ENCODE results near the gene RGS2. TPM values are rescaled to one million over a fixed set of nuclear protein-coding genes. Genes with fewer than 3 reads are reported as not detected.

The RGS2 gene
- total RNA-seq, 4 donors from 2014 or later: 1.2 to 14.6 (median 5.8) TPM

DNA sequence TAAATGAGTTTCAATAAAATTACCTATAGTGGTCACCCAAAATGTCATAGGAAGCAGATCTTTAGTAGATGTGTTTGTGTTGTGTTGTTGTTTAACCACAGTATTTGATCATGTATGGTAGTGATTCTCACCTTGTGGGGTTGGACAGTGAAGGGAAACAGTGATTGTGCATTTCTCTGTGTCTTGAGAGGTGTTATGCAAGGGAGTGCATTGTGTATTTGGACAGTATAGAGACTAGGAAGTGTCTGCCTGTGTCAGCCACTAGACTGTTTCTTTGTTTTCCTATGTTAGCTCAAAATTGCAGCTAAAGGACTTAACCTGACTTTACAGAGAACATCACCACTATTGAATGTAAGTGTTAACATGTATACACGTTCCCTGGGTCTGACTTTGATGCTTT, 6.0 kb downstream of the RGS2 start:
- H3K36me3 ChIP-seq: no peaks in the 10 kb centered on the region
- no peak overlapping the region for H3K27ac ChIP-seq
- no peak for TF ChIP-seq POLR2A (IDR thresholded peaks at IDR 0.05)
- no peak for TF ChIP-seq CTCF (IDR thresholded peaks at IDR 0.05 in 4 of 5, conservative IDR thresholded peaks at IDR 0.05 in 1 of 5)
- in situ Hi-C loops (cut with MboI; ENCODE audit: low sequenced_read_pairs in 4 of 4): loop anchor here in 3 of 4 donors (10.0 to 25.0 kb wide), 3 partner anchors 197 to 297 kb away; partner anchors contain the start of genes CDC73 (in 2 of the 3) and GLRX2 (in 2 of the 3)
- H3K4me3 ChIP-seq: no peak overlapping the region
- peaks cover 1 to 4% of the 10 kb centered on the region in 2 donors for H3K4me1 ChIP-seq
- ATAC-seq (no peak), DNase-seq (no peak)
- H3K9me3 ChIP-seq: no peaks in the 10 kb centered on the region
- intact Hi-C loops (cut with DNase I; ENCODE audit: low total_unique reads): no loop called here
- H3K27me3 ChIP-seq: no peaks in the 10 kb centered on the region

DNA sequence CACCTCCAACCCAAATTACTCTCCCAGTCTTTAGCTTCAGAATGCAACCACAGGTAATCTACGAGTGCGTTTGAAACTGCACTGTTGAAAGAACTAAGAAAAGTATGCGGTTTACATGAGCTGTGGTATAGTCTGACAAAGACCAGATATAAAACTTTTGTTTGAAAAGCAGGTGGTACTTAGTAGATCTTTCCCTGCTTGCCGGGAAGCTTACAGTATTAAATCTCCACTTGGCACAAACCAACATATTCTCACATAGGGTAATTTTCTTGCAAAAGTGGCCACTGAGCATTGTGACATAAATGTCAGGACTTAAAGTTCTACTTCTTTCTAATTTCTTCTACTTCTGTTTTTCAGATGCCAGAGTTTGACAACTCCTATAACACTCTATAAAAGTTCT, 8.4 kb downstream of the RGS2 start:
- Histone ChIP-seq H3K27me3 (no peaks in the 10 kb centered on the region), H3K27ac (no peak overlapping the region), H3K4me3 (no peak overlapping the region), H3K36me3 (no peaks in the 10 kb centered on the region), H3K9me3 (no peaks in the 10 kb centered on the region), H3K4me1 (no peaks in the 10 kb centered on the region)
- DNase-seq (no peak), ATAC-seq (no peak)
- in situ Hi-C loops (cut with MboI; ENCODE audit: low sequenced_read_pairs in 4 of 4): loop anchor here in 3 of 4 donors (10.0 to 25.0 kb wide), 3 partner anchors 195 to 295 kb away; partner anchors contain the start of genes CDC73 (in 2 of the 3) and GLRX2 (in 2 of the 3)
- intact Hi-C loops (cut with DNase I; ENCODE audit: low total_unique reads): no loop called here
- no peak for TF ChIP-seq POLR2A (IDR thresholded peaks at IDR 0.05)
- no peak for TF ChIP-seq CTCF (IDR thresholded peaks at IDR 0.05 in 4 of 5, conservative IDR thresholded peaks at IDR 0.05 in 1 of 5)

GRCh38 chr1:192821296-192821695, 12.5 kb downstream of the RGS2 start:
- no peaks in the 10 kb centered on the region for H3K36me3 ChIP-seq
- no peak for TF ChIP-seq POLR2A (IDR thresholded peaks at IDR 0.05)
- TF ChIP-seq CTCF (IDR thresholded peaks at IDR 0.05 in 4 of 5, conservative IDR thresholded peaks at IDR 0.05 in 1 of 5): no peak
- no peaks in the 10 kb centered on the region for H3K27me3 ChIP-seq
- no peak overlapping the region for H3K4me3 ChIP-seq
- no peak for ATAC-seq
- no peaks in the 10 kb centered on the region for H3K4me1 ChIP-seq
- H3K27ac ChIP-seq: no peak overlapping the region
- in situ Hi-C loops (cut with MboI; ENCODE audit: low sequenced_read_pairs in 4 of 4) (loop anchor here in 2 of 4 donors (25.0 kb wide), 2 partner anchors 191 to 291 kb away; partner anchors contain the start of genes CDC73 (in 2 of the 2) and GLRX2 (in 2 of the 2)), intact Hi-C loops (cut with DNase I; ENCODE audit: low total_unique reads) (no loop called here)
- no peaks in the 10 kb centered on the region for H3K9me3 ChIP-seq
- DNase-seq: no peak

GRCh38 chr1:192824511-192824910, 15.7 kb downstream of the RGS2 start:
- H3K9me3 ChIP-seq: no peaks in the 10 kb centered on the region
- in situ Hi-C loops (cut with MboI; ENCODE audit: low sequenced_read_pairs in 4 of 4): loop anchor here in 2 of 4 donors (25.0 kb wide), 2 partner anchors 188 to 288 kb away; partner anchors contain the start of genes CDC73 (in 2 of the 2) and GLRX2 (in 2 of the 2)
- ATAC-seq (no peak), DNase-seq (no peak)
- no peak overlapping the region for H3K4me3 ChIP-seq
- TF ChIP-seq CTCF (IDR thresholded peaks at IDR 0.05 in 4 of 5, conservative IDR thresholded peaks at IDR 0.05 in 1 of 5) (no peak), POLR2A (IDR thresholded peaks at IDR 0.05) (no peak)
- H3K4me1 ChIP-seq: no peaks in the 10 kb centered on the region
- H3K27me3 ChIP-seq: no peaks in the 10 kb centered on the region
- intact Hi-C loops (cut with DNase I; ENCODE audit: low total_unique reads): no loop called here
- H3K36me3 ChIP-seq: no peaks in the 10 kb centered on the region
- no peak overlapping the region for H3K27ac ChIP-seq
